Caco-2 (cell line): ENCODE measurements around the gene RXRA. TPM values are rescaled to one million over a fixed set of nuclear protein-coding genes. Genes with fewer than 3 reads are reported as not detected.

Source experiments
- BruUV-seq: library from RNA; stranded (reverse); fragments of 400-500 nt; replicated peaks from 2 replicates; lab custom pipeline; 2021; lab: Mats Ljungman, UMichigan
- CTCF ChIA-PET: fragments of 300-600 bp; sonication (Branson Sonifier 250); formaldehyde crosslinking; loops from one replicate; lab custom pipeline; 2022; ENCODE audit warnings: antibody characterized with exemption; lab: Charles Lee
- POLR2A ChIA-PET: fragments of 300-600 bp; sonication (Branson Sonifier 250); formaldehyde crosslinking; loops from one replicate; lab custom pipeline; 2022; ENCODE audit warnings: antibody characterized with exemption; lab: Charles Lee
- DNase-seq, 2 experiments: peaks; one replicate each; pipeline versions ENCODE4 v3.0.0 to v3.0.0-alpha.2; 2020 to 2022
- H3K27me3 ChIP-seq: replicated peaks from 2 replicates; pipeline ENCODE4 v1.6.0; 2011; ENCODE audit warnings: low read length; ENCODE audit not compliant: control insufficient read depth, insufficient read depth
- H3K36me3 ChIP-seq: 2 replicates; pipeline ENCODE4 v1.5.1; 2011; ENCODE audit warnings: low read length; ENCODE audit not compliant: control insufficient read depth, insufficient read depth
- H3K4me1 ChIP-seq: fragments of 250-450 bp; sonication (Bioruptor Pico); 2 replicates; pipeline ENCODE4 v1.5.1; 2020; ENCODE audit warnings: mild to moderate bottlenecking
- H3K4me3 ChIP-seq: 2 replicates; pipeline ENCODE4 v1.5.1; 2011; ENCODE audit warnings: low read depth, mild to moderate bottlenecking, control low read depth, low read length
- H3K9me3 ChIP-seq: fragments of 250-450 bp; sonication (Bioruptor Pico); 2 replicates; pipeline ENCODE4 v1.5.1; 2020; ENCODE audit warnings: mild to moderate bottlenecking, moderate library complexity
- H3K27ac Mint-ChIP-seq: one replicate; pipeline ENCODE4 v1.8.0; 2022; ENCODE audit warnings: mixed read lengths; ENCODE audit not compliant: unreplicated experiment
- H3K27me3 Mint-ChIP-seq: one replicate; pipeline ENCODE4 v1.8.0; 2022; ENCODE audit warnings: mixed read lengths; ENCODE audit not compliant: insufficient read depth, unreplicated experiment
- H3K36me3 Mint-ChIP-seq: one replicate; pipeline ENCODE4 v1.8.0; 2022; ENCODE audit warnings: mild to moderate bottlenecking, mixed read lengths; ENCODE audit not compliant: insufficient read depth, unreplicated experiment
- H3K4me1 Mint-ChIP-seq: one replicate; pipeline ENCODE4 v1.8.0; 2022; ENCODE audit warnings: low read depth, mixed read lengths; ENCODE audit not compliant: unreplicated experiment
- H3K4me3 Mint-ChIP-seq: one replicate; pipeline ENCODE4 v1.8.0; 2022; ENCODE audit warnings: mild to moderate bottlenecking, moderate library complexity, mixed read lengths; ENCODE audit not compliant: unreplicated experiment
- H3K9me3 Mint-ChIP-seq: one replicate; pipeline ENCODE4 v1.8.0; 2022; ENCODE audit warnings: mixed read lengths; ENCODE audit not compliant: unreplicated experiment
- CTCF ChIP-seq, 2 experiments: fragments of 200-600 bp in 1 of 2; IDR thresholded peaks; 1 replicate in 1 of 2; 2 replicates in 1 of 2; pipeline versions ENCODE4 v1.5.1 to v1.8.0; 2011 to 2022; ENCODE audit warnings: antibody characterized with exemption in 1 of 2, control low read depth in 1 of 2, inconsistent platforms in 1 of 2, low read depth in 1 of 2, low read length in 1 of 2, mild to moderate bottlenecking in 1 of 2, moderate library complexity in 1 of 2; ENCODE audit not compliant: insufficient read depth in 1 of 2, severe bottlenecking in 1 of 2, unreplicated experiment in 1 of 2
- intact Hi-C: fragments of 100-400 bp; cut with micrococcal nuclease; formaldehyde crosslinking; loops from one replicate; pipeline ENCODE4 v1.10.0; 2022; ENCODE audit not compliant: unreplicated experiment
- total RNA-seq: library from RNA; stranded (reverse); gene quantifications from 2 replicates; pipeline ENCODE4 v1.2.3, GENCODE V29; 2022

Gene RXRA
- total RNA-seq, 1 experiment from 2014 or later = 69.1 TPM

GRCh38 chr9:134395737-134396257, 69.5 kb downstream of the RXRA start:
- H3K9me3 ChIP-seq = peaks cover 9% of the 10 kb centered on the region
- no peak overlapping the region for H3K4me3 ChIP-seq
- Mint-ChIP-seq H3K36me3 (peaks cover 16% of the 10 kb centered on the region), H3K9me3 (peaks cover 10% of the 10 kb centered on the region), H3K4me3 (no peak overlapping the region), H3K4me1 (no peaks in the 10 kb centered on the region), H3K27me3 (no peaks in the 10 kb centered on the region), H3K27ac (no peak overlapping the region)
- ChIA-PET CTCF (no interaction called here), POLR2A (no interaction called here)
- TF ChIP-seq CTCF (IDR thresholded peaks at IDR 0.05; ENCODE audit: insufficient read depth in 1 of 2, low read depth in 1 of 2, low read length in 1 of 2, severe bottlenecking in 1 of 2, unreplicated experiment in 1 of 2) = no peak
- no peaks in the 10 kb centered on the region for H3K27me3 ChIP-seq
- no peaks in the 10 kb centered on the region for H3K4me1 ChIP-seq
- intact Hi-C loops = no loop called here
- no TSS peak for BruUV-seq
- H3K36me3 ChIP-seq = peaks cover 3% of the 10 kb centered on the region
- DNase-seq = no peak

GRCh38 chr9:134396258-134396742, 70.0 kb downstream of the RXRA start:
- no TSS peak for BruUV-seq
- H3K27me3 Mint-ChIP-seq = no peaks in the 10 kb centered on the region
- Histone ChIP-seq H3K9me3 (peaks cover 9% of the 10 kb centered on the region), H3K4me1 (no peaks in the 10 kb centered on the region), H3K4me3 (no peak overlapping the region), H3K36me3 (peaks cover 3% of the 10 kb centered on the region), H3K27me3 (no peaks in the 10 kb centered on the region)
- no peaks in the 10 kb centered on the region for H3K4me1 Mint-ChIP-seq
- DNase-seq = no peak
- H3K36me3 Mint-ChIP-seq = peaks cover 13% of the 10 kb centered on the region
- no peak overlapping the region for H3K27ac Mint-ChIP-seq
- POLR2A ChIA-PET = no interaction called here
- CTCF ChIA-PET = no interaction called here
- H3K9me3 Mint-ChIP-seq = peaks cover 10% of the 10 kb centered on the region
- H3K4me3 Mint-ChIP-seq = no peak overlapping the region
- no peak for TF ChIP-seq CTCF (IDR thresholded peaks at IDR 0.05; ENCODE audit: insufficient read depth in 1 of 2, low read depth in 1 of 2, low read length in 1 of 2, severe bottlenecking in 1 of 2, unreplicated experiment in 1 of 2)
- intact Hi-C loops = no loop called here

- peaks cover 3% of the 10 kb centered on the region for H3K36me3 ChIP-seq
- peaks cover 10% of the 10 kb centered on the region for H3K9me3 Mint-ChIP-seq
- H3K4me3 Mint-ChIP-seq = no peak overlapping the region
- BruUV-seq = no TSS peak
- peaks cover 9% of the 10 kb centered on the region for H3K9me3 ChIP-seq
- no peaks in the 10 kb centered on the region for H3K4me1 Mint-ChIP-seq
- H3K4me1 ChIP-seq = no peaks in the 10 kb centered on the region
- H3K27me3 ChIP-seq = no peaks in the 10 kb centered on the region
- no peak for TF ChIP-seq CTCF (IDR thresholded peaks at IDR 0.05; ENCODE audit: insufficient read depth in 1 of 2, low read depth in 1 of 2, low read length in 1 of 2, severe bottlenecking in 1 of 2, unreplicated experiment in 1 of 2)
- H3K36me3 Mint-ChIP-seq = peaks cover 13% of the 10 kb centered on the region
- ChIA-PET POLR2A (no interaction called here), CTCF (no interaction called here)
- no peak overlapping the region for H3K27ac Mint-ChIP-seq
- H3K4me3 ChIP-seq = no peak overlapping the region
- intact Hi-C loops = no loop called here
- DNase-seq = no peak
- H3K27me3 Mint-ChIP-seq = no peaks in the 10 kb centered on the region
These were observed 70.6 kb downstream of the RXRA start for GRCh38 chr9:134396825-134397224.
